Measurements from ENCODE around the gene HS3ST5.
"Not testable (repeated sequence)": the region's sequence is repeated elsewhere in the genome, so short reads cannot be mapped to it uniquely, and the experiment has no call there.

The HS3ST5 gene

DNA sequence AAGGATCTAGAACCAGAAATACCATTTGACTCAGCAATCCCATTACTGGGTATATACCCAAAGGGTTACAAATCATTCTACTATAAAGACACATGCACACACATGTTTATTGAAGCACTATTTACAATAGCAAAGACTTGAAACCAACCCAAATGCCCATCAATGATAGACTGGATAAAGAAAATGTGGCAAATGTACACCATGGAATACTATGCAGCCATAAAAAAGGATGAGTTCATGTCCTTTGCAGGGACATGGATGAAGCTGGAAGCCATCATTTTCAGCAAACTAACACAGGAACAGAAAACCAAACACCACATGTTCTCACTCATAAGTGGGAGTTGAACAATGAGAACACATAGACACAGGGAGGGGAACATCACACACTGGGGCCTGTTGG lies 193.6 kb downstream of the HS3ST5 start:
- H3K4me1 Mint-ChIP-seq; H3K4me3 Mint-ChIP-seq; H3K27ac Mint-ChIP-seq (ENCODE audit: low read depth); H3K27me3 Mint-ChIP-seq; DNase-seq (ENCODE audit: low spot score in 2 of 2); H3K36me3 Mint-ChIP-seq (ENCODE audit: insufficient read depth); ATAC-seq (replicated peaks; ENCODE audit: extremely low read depth, poor library complexity, severe bottlenecking): not testable (repeated sequence)
- H3K9me3 Mint-ChIP-seq, result peaks cover 13% of the 10 kb centered on the region

DNA sequence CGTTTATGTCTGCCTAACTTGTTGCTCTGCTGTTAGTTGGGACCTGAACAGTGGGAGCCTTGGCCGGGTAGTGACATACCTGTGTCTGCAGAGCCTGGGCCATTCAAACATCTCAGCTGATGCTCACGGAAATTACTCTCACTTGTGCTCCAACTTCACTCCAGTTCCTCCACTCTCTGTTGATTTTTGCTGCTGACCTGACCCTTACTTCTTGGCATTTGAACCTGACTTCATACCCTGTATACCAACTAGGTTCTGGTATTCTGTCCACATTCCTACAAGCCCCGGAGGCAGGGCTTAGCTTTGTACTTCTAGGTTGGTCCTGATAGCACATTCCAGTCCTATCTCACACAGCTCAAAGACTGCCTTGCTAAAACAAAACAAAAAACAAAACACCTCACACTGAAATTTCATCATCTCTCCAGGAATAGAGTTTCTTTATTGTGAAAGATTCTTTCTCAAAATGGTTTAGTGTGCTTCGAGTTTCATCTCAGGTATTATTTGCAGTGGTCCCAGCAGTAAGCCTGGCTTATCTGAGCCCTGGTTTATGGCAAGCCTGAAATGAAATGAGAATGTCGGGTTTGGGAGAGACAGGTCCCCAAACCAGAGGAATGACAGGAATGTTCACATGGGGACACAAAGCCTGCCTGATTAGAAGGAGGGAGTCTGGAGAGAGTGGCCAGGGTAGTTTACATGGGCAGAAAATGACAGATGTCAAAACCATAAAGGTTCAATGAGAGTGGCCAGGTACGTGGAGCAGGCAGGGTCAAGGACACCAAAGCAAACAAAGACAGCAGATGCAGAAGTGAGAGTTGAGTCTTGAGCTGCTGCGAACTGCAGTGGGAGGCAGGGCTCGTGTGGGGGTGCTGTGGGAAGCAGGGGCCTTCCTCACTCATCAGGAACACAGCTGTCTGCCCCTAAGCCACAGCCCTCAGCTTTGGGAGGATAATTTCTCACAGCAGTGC lies 197.7 kb downstream of the HS3ST5 start:
- DNase-seq (ENCODE audit: low spot score in 2 of 2) (no peak), ATAC-seq (replicated peaks; ENCODE audit: extremely low read depth, poor library complexity, severe bottlenecking) (no peak)
- H3K4me1 Mint-ChIP-seq, result no peaks in the 10 kb centered on the region
- H3K9me3 Mint-ChIP-seq, result peaks cover 13% of the 10 kb centered on the region
- H3K4me3 Mint-ChIP-seq, result no peak overlapping the region
- no peak overlapping the region for H3K27ac Mint-ChIP-seq (ENCODE audit: low read depth)
- H3K36me3 Mint-ChIP-seq (ENCODE audit: insufficient read depth), result no peaks in the 10 kb centered on the region
- peaks cover 7% of the 10 kb centered on the region for H3K27me3 Mint-ChIP-seq

DNA sequence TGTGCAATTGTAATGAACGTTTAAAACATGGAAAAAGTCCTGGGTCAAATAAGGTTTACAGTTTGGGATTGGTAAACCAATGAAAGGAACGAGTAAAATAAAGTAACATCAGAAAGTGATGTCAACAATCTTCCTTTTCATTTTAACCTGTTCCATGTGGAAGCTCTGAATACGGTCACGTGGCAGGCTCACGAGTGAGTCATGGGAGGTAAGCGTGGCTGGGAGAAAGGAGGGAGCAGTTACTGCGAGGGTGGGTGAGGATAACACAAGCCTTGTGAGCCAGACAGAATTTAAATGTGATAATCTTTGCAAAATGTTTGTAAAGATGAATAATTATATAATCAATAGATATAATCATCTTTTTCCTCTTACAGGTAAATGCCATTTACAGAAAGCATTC lies 200.6 kb downstream of the HS3ST5 start:
- no peak overlapping the region for H3K4me3 Mint-ChIP-seq
- no peaks in the 10 kb centered on the region for H3K36me3 Mint-ChIP-seq (ENCODE audit: insufficient read depth)
- H3K27ac Mint-ChIP-seq (ENCODE audit: low read depth), result no peak overlapping the region
- ATAC-seq (replicated peaks; ENCODE audit: extremely low read depth, poor library complexity, severe bottlenecking), result no peak
- peaks cover 7% of the 10 kb centered on the region for H3K27me3 Mint-ChIP-seq
- DNase-seq (ENCODE audit: low spot score in 2 of 2), result no peak
- no peaks in the 10 kb centered on the region for H3K4me1 Mint-ChIP-seq
- peaks cover 11% of the 10 kb centered on the region for H3K9me3 Mint-ChIP-seq

DNA sequence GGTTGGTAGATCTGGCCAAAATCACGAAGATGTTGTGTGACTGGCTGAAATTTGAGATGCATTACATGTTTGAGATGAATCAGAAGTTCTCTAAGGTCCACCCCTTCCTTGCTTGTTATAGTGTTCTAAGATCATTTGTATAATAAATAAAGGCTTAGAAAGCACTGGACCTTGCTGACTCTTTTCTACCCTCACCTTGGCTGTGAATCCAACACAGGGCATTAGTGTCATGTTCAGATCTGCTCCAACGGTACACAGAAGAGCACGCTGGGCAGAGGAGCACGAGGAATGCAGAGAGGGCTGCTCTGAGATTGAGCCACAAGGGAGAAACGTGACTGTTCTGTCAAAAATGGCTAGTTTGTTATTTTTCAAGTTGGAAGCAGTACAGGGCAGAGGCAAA lies 202.4 kb downstream of the HS3ST5 start:
- ATAC-seq (replicated peaks; ENCODE audit: extremely low read depth, poor library complexity, severe bottlenecking), result no peak
- no peak overlapping the region for H3K27ac Mint-ChIP-seq (ENCODE audit: low read depth)
- no peaks in the 10 kb centered on the region for H3K36me3 Mint-ChIP-seq (ENCODE audit: insufficient read depth)
- no peak for DNase-seq (ENCODE audit: low spot score in 2 of 2)
- peaks cover 4% of the 10 kb centered on the region for H3K9me3 Mint-ChIP-seq
- peaks cover 3% of the 10 kb centered on the region for H3K27me3 Mint-ChIP-seq
- H3K4me1 Mint-ChIP-seq, result no peaks in the 10 kb centered on the region
- no peak overlapping the region for H3K4me3 Mint-ChIP-seq

DNA sequence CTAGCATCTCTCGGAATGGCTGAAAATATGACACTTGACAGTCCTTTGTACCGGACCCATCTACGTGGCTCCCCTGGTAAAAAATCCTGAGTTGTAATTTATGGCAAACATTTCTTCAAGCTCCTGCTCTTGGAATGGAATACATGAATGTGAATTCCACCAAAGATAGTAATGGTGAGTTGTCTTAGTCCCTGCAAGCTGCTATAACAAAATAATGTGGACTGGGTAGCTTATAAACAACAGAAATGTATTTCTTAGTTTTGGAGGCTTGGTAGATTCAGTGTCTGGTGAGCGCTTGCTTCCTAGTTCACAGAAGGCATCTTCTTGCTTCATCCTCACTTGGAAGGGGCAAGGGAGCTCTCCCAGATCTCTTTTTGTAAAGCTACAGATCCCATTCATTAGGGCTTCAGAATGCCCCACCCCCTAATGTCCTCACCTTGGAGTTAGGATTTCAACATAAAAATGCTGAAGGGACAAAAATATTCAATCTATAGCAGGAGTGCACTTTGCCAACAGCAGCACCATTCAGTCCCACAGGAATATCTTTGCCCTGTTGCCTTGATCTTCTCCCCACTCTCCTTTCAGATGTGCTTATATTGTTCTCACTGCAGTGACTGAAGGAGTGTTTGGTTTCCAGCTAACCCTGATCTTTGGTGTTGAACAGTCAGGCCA lies 204.1 kb downstream of the HS3ST5 start:
- Mint-ChIP-seq H3K9me3 (no peaks in the 10 kb centered on the region), H3K36me3 (ENCODE audit: insufficient read depth) (no peaks in the 10 kb centered on the region), H3K27ac (ENCODE audit: low read depth) (no peak overlapping the region), H3K4me3 (no peak overlapping the region), H3K27me3 (peaks cover 5% of the 10 kb centered on the region), H3K4me1 (no peaks in the 10 kb centered on the region)
- ATAC-seq (replicated peaks; ENCODE audit: extremely low read depth, poor library complexity, severe bottlenecking) (no peak), DNase-seq (ENCODE audit: low spot score in 2 of 2) (no peak)

- Mint-ChIP-seq H3K27ac (ENCODE audit: low read depth) (no peak overlapping the region), H3K9me3 (no peaks in the 10 kb centered on the region), H3K4me1 (no peaks in the 10 kb centered on the region), H3K4me3 (no peak overlapping the region), H3K36me3 (ENCODE audit: insufficient read depth) (no peaks in the 10 kb centered on the region), H3K27me3 (peaks cover 18% of the 10 kb centered on the region)
- ATAC-seq (replicated peaks; ENCODE audit: extremely low read depth, poor library complexity, severe bottlenecking) (no peak), DNase-seq (ENCODE audit: low spot score in 2 of 2) (no peak)
These were observed 207.4 kb downstream of the HS3ST5 start for GRCh38 chr6:114135363-114135971.

DNA sequence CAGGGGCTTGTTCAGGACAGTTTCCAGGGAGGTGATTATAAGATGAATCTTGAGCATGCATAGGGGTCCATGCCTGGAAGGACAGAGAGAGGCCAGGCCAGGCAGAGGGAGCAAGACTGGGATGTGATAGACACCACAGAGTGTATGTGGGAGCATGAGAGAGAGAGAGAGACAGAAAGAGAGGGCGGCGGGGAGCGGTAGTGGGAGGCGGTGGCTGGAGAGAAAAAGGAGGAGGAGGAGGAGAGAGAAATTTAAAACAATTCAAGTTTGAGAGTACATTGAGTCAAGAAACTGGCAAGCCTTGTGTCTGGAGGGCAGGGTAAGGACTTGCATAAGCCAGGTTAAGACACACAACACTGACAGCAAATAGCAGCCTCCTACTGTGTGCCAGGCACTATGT lies 209.0 kb downstream of the HS3ST5 start:
- peaks cover 18% of the 10 kb centered on the region for H3K27me3 Mint-ChIP-seq

DNA sequence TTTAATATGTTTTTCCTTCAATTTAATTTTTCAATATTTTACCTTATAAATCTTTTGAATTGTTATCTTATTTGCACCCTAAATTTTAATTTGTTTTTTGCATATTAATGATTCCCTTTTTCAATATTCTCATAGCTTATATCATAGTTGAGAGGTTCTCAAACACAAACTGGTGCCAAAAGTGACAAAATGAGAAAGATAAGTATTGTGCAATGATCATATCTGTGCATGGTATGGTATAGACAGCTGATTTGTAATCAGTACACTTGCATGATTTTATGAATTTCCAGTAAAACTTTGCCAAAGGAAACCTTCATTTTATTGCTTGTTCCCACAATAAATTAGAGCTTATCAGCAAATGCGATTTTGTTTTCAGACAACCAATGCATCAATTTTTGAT lies 210.9 kb downstream of the HS3ST5 start:
- DNase-seq (ENCODE audit: low spot score in 2 of 2), result no peak
- peaks cover 18% of the 10 kb centered on the region for H3K27me3 Mint-ChIP-seq
- H3K36me3 Mint-ChIP-seq (ENCODE audit: insufficient read depth), result no peaks in the 10 kb centered on the region
- H3K9me3 Mint-ChIP-seq, result no peaks in the 10 kb centered on the region
- ATAC-seq (replicated peaks; ENCODE audit: extremely low read depth, poor library complexity, severe bottlenecking), result no peak
- no peak overlapping the region for H3K4me3 Mint-ChIP-seq
- H3K4me1 Mint-ChIP-seq, result no peaks in the 10 kb centered on the region
- no peak overlapping the region for H3K27ac Mint-ChIP-seq (ENCODE audit: low read depth)

More for the DNA sequence above, 209.0 kb downstream of the HS3ST5 start:
- H3K4me3 Mint-ChIP-seq, result no peak overlapping the region
- DNase-seq (ENCODE audit: low spot score in 2 of 2) (no peak), ATAC-seq (replicated peaks; ENCODE audit: extremely low read depth, poor library complexity, severe bottlenecking) (no peak)
- no peaks in the 10 kb centered on the region for H3K36me3 Mint-ChIP-seq (ENCODE audit: insufficient read depth)
- no peak overlapping the region for H3K27ac Mint-ChIP-seq (ENCODE audit: low read depth)
- H3K4me1 Mint-ChIP-seq, result no peaks in the 10 kb centered on the region
- no peaks in the 10 kb centered on the region for H3K9me3 Mint-ChIP-seq

DNA sequence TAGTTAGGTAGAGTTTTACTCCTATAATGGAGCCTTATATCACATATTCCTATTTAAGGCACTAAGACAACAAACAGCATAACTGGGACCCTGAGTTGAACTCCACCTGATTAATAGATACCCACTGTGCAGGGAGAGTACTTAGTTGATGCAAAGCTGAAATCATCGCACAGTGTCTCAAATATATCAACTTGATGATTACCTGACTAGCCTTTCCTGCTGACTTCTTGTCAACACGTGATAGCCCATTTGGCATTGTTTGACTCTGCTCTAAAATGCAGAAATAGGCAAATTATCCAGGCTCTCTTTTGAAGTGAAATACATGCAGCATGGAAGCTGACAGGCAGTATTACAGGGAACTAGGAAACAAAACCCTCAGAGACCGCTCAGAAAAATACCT lies 217.2 kb downstream of the HS3ST5 start:
- DNase-seq (ENCODE audit: low spot score in 2 of 2), result no peak
- Mint-ChIP-seq H3K27me3 (peaks cover 15% of the 10 kb centered on the region), H3K36me3 (ENCODE audit: insufficient read depth) (no peaks in the 10 kb centered on the region), H3K4me1 (no peaks in the 10 kb centered on the region), H3K4me3 (no peak overlapping the region), H3K9me3 (no peaks in the 10 kb centered on the region), H3K27ac (ENCODE audit: low read depth) (no peak overlapping the region)
- no peak for ATAC-seq (replicated peaks; ENCODE audit: extremely low read depth, poor library complexity, severe bottlenecking)

GRCh38 chr6:114121913-114122662 lies 220.7 kb downstream of the HS3ST5 start:
- peaks cover 25% of the 10 kb centered on the region for H3K27me3 Mint-ChIP-seq
- no peaks in the 10 kb centered on the region for H3K36me3 Mint-ChIP-seq (ENCODE audit: insufficient read depth)
- no peak overlapping the region for H3K4me3 Mint-ChIP-seq
- ATAC-seq (replicated peaks; ENCODE audit: extremely low read depth, poor library complexity, severe bottlenecking) (no peak), DNase-seq (ENCODE audit: low spot score in 2 of 2) (no peak)
- H3K4me1 Mint-ChIP-seq, result no peaks in the 10 kb centered on the region
- H3K9me3 Mint-ChIP-seq, result no peaks in the 10 kb centered on the region
- H3K27ac Mint-ChIP-seq (ENCODE audit: low read depth), result no peak overlapping the region

DNA sequence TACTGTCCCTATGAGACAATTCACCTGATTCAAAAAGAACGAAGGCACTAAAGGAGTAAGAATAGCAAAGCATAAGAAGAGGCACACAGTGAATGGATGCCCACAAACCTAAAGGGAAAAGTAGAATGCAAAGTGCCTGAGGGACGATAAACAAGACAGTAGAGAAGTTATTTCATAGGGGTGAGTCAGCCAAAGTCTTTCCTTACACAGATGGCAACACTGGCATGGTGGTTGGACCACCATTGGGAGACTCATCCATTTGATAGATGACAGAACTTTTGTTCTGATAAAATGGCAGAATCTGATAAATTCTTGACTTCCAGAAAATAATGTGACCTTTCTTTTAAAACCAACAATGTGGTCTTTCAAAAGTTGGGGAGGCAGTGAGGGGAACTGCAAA lies 223.8 kb downstream of the HS3ST5 start:
- Mint-ChIP-seq H3K4me1 (no peaks in the 10 kb centered on the region), H3K36me3 (ENCODE audit: insufficient read depth) (no peaks in the 10 kb centered on the region), H3K4me3 (no peak overlapping the region), H3K27ac (ENCODE audit: low read depth) (no peak overlapping the region), H3K9me3 (no peaks in the 10 kb centered on the region), H3K27me3 (peaks cover 21% of the 10 kb centered on the region)
- ATAC-seq (replicated peaks; ENCODE audit: extremely low read depth, poor library complexity, severe bottlenecking) (no peak), DNase-seq (ENCODE audit: low spot score in 2 of 2) (no peak)

DNA sequence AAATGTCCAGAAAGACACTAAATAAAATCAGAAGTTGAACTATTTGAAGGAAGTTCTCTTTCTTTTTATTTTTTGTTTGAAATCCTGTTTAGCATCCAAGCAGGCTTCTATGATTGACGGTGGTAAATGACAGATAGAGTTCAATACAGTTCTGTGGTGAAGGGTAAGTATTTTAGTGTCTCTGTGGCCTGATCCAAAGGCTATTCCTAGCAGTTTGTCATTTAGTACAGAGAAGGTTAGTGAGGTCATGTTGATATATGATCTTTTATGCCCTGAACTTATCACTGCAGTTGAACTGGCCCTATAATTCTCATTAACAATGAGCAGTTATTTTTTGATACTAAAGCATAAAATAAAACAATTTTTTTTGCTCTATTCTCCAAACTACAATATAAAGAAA lies 227.2 kb downstream of the HS3ST5 start:
- H3K36me3 Mint-ChIP-seq (ENCODE audit: insufficient read depth), result no peaks in the 10 kb centered on the region
- H3K4me3 Mint-ChIP-seq, result no peak overlapping the region
- peaks cover 10% of the 10 kb centered on the region for H3K27me3 Mint-ChIP-seq
- ATAC-seq (replicated peaks; ENCODE audit: extremely low read depth, poor library complexity, severe bottlenecking) (no peak), DNase-seq (ENCODE audit: low spot score in 2 of 2) (no peak)
- H3K27ac Mint-ChIP-seq (ENCODE audit: low read depth), result no peak overlapping the region
- H3K9me3 Mint-ChIP-seq, result no peaks in the 10 kb centered on the region
- no peaks in the 10 kb centered on the region for H3K4me1 Mint-ChIP-seq

All from central memory CD8-positive, alpha-beta T cell (primary cell).